Mammary epithelial cell (primary cell): Measurements from ENCODE around the gene MACIR.

Source experiments
- EZH2 ChIP-seq: IDR thresholded peaks from 2 replicates; pipeline ENCODE4 v1.6.1; 2012; ENCODE audit warnings: low read length, inconsistent platforms, borderline replicate concordance
- TF ChIP-seq, protein P1 (sequence below), 2 donors: IDR thresholded peaks in 1 of 2; conservative IDR thresholded peaks in 1 of 2; 2 replicates each; pipeline ENCODE4 v1.5.1; 2011 to 2012; ENCODE audit warnings: inconsistent platforms in 2 of 2, low read length in 2 of 2, mild to moderate bottlenecking in 2 of 2, control low read depth in 1 of 2, low read depth in 1 of 2; ENCODE audit not compliant: insufficient read depth in 1 of 2; ENCODE audit errors: extremely low read depth in 1 of 2

DNA sequence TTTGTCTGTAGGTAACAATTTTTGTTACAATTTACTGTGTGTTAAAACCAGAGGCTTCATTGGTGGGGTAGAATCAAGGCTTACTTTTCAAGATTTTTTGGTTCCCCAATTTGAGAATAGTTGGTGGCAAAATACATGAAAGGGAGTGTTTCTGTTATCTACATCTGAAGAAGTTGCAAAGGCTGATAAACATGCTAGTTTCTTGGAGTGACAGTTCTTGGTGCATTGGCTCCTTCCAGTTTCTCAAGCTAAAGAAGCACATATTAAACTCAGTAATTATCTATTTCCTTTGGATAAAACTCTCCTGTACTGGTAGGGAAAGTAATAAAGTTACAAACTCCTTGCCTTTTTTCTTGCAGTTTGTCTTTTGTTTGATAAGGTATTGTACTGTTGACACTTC lies 5.9 kb downstream of the MACIR start:
- TF ChIP-seq, protein P1, sequence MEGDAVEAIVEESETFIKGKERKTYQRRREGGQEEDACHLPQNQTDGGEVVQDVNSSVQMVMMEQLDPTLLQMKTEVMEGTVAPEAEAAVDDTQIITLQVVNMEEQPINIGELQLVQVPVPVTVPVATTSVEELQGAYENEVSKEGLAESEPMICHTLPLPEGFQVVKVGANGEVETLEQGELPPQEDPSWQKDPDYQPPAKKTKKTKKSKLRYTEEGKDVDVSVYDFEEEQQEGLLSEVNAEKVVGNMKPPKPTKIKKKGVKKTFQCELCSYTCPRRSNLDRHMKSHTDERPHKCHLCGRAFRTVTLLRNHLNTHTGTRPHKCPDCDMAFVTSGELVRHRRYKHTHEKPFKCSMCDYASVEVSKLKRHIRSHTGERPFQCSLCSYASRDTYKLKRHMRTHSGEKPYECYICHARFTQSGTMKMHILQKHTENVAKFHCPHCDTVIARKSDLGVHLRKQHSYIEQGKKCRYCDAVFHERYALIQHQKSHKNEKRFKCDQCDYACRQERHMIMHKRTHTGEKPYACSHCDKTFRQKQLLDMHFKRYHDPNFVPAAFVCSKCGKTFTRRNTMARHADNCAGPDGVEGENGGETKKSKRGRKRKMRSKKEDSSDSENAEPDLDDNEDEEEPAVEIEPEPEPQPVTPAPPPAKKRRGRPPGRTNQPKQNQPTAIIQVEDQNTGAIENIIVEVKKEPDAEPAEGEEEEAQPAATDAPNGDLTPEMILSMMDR (conservative IDR thresholded peaks at IDR 0.05 in 1 of 2, IDR thresholded peaks at IDR 0.05 in 1 of 2; ENCODE audit: extremely low read depth in 1 of 2, insufficient read depth in 1 of 2, low read depth in 1 of 2, low read length in 2 of 2): no peak
- no peak for TF ChIP-seq EZH2
